SH-SY5Y (cell line): ENCODE measurements around the gene GPR149.

Source experiments
- GATA2 ChIP-seq: IDR thresholded peaks from 2 replicates; pipeline ENCODE4 v1.6.1; 2011; ENCODE audit warnings: mild to moderate bottlenecking, low read depth, low read length
- GATA3 ChIP-seq: IDR thresholded peaks from 2 replicates; pipeline ENCODE4 v1.6.1; 2011; ENCODE audit warnings: low read depth, mild to moderate bottlenecking, low read length, moderate library complexity

DNA sequence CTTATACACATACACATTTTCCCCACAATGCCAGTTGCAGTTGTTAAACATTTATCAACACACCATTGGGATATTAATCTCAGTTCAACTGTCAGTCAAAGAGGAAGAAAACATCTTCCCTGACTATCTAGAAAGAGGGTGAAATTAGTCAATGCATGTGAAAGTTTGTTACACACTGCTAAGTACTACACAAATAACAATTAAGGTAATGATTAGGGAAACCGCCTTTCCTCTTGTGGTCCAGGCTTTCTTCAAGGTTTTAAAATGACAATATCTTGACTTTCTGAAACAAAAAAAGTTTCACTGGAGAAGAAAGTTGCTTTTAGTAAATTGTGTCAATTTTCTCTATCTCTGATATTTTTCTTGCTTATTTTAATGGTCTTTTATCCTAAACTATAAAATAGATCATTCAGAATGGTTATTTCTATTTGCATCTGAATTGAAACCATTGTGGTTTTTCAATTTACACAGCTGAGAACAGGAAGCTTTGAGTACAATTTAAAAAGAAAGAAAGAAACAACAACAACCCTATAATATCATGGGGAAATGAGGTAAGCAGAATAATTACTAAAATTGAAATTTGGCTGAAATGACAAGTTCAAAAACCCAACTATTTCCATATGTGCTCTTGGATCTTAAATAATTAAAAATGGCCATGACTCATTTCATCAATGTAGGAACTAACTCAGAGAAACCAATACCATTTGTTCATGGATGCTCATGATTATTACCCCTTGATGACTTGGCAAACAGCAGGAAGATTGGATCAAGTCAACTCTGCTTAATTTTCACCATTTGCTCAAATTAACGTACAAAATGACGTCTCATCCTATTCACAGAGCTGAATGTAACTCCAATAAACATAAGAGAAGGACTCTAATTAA lies 31.7 kb downstream of the GPR149 start:
- no peak for TF ChIP-seq GATA3
- no peak for TF ChIP-seq GATA2
